HG02623 (cell line): ENCODE data around the gene ADCY4.

ENCODE experiments used
- ATAC-seq: cut with Tn5 transposase; IDR thresholded peaks from one replicate; pipeline ENCODE4 v1.9.1; 2021; ENCODE audit warnings: moderate library complexity; ENCODE audit not compliant: unreplicated experiment

The ADCY4 gene

DNA sequence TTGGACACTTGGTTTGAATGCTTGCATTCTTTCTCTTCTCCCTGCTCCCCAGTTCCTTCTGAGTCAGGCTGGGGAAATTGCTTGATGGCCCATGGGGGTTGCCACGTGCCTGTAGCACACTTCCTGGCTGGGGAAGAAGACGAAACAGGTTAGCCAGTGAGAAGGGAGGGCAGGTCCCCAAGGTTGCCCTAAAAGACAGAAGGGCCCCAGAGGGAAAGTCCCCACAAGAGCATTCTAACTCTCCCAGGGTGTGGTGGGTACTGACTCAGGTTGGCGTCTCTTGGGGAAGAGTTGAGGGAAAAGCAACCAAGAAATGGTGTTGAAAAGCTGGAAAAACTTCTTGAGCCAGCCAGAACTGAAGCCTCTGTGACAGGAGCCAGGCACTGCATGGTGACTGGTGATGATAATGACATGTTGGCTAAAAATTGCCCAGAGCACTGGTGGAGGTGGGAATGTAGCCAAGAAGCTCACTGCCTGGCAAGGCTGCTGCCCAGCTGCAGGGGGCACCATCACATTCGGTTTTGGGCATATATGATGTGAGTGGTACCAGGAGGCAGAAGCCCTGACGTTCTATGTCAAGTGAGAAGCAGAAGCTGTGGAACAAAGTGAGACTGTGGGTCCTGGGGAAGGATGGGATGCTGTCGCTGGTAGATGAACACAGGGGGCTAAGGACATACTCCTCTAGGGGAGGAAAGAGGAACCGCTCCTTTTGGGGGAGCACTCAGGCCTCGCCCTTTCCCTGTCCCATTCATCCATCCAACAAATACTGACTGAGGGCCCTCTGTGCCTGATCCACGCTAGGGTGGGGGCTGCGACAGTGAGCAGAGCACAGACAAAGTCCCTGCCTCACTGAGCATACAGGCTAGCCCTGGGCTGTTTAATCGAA is 55.3 kb downstream of the ADCY4 start:
- peak; percentile 62 for ATAC-seq

DNA sequence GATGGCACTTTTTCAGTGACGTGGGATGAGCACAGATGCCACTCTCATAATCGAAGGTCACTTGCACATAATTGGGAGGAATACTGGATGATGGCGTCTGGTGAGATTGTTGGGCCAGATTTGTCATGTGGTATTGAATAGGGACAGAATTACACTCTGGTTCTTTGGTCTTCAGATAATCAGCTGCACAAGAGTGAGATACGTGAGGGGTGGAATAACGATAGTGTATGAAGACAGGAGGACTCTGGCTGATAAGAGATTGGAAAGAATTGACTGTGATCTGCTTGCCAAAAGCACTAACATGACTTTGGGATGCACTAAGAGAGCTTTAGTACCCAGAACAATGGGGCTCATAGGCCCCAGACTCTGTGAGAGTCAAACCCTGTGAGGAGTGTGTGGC is 56.4 kb downstream of the ADCY4 start:
- no peak for ATAC-seq

DNA sequence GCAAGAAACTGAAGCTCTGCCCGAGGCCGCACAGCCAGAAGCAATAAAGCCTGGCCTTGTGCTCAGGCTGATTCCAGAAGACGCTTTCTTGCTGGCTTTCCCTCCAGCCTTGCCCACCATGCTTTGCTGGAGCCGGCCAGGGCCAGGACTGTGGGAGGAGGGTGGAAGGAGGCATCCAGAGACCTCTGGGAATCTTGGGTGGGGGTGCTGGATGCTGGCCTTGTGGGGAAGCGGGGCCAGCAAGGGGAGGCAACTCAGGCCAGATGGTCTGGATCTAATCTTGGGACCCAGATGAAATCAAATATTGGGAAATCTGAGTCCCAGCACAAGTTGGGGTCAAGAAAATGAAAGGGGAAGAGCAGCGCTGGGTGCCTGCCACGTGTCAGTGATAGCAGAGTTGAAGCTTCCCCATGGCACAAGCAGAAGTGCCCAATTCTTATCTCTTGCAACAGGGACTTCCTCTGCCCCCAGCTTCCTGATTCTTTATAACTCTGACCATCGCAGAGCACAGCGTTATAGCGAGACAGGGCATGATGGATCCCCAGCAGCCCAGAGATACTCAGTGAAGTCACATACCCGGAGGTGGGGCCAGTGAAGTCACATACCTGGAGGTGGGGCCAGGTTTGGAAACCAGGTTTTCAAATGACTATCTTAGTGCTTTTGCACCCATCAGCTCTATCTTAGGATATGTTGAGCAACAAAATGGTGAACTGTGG is 57.1 kb downstream of the ADCY4 start:
- ATAC-seq = no peak

GRCh38 chr14:24277071-24277470 is 57.8 kb downstream of the ADCY4 start:
- ATAC-seq = no peak

DNA sequence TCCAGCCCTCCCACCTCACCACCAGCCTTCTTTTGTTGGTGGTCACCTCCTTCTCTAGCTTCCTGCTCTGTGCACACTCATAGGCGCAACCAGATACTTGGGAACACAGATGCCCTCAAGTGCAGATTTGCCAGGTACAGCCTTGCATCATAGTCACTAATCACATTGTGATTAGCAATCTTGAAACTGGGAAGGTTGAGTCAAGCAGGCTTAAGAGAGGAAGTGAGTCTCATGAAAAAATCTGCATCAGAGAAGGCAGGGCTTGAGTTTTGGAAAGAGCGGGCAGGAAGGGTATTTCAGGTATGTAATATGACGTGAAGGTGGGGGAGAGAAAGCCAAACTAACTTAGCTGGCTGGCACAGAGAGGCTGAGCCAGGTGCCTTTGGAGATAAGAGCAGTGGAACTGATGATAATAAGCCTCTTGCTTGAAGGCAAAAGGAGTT is 60.7 kb downstream of the ADCY4 start:
- ATAC-seq = peak; percentile 45

DNA sequence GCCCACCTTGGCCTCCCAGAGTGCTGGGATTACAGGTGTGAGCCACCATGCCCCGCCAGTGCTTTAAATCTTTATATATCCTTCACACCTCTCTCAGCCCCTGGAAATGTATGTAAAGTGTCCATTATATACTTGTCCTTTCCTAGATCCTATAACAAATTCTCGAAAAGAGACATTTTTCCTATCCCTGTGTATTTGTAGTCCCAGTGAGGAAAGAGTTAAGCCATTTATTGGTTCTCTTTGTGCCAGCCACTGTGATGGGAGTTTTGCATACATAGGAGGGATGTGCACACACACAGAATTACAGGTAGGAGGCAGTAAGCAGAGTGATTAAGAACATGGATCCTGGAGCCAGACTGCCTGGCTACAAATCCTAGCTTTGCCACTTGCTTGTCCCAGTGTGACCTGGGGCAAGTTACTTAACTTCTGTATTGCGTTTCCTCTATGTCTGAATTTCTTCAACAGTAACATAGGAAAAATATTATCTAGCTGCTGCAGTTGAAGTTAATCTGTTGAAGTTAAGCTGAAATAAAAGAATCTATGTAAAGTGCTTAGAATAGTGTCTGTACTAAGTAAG is 61.4 kb downstream of the ADCY4 start:
- no peak for ATAC-seq

GRCh38 chr14:24272467-24272866 is 62.4 kb downstream of the ADCY4 start:
- ATAC-seq = no peak

DNA sequence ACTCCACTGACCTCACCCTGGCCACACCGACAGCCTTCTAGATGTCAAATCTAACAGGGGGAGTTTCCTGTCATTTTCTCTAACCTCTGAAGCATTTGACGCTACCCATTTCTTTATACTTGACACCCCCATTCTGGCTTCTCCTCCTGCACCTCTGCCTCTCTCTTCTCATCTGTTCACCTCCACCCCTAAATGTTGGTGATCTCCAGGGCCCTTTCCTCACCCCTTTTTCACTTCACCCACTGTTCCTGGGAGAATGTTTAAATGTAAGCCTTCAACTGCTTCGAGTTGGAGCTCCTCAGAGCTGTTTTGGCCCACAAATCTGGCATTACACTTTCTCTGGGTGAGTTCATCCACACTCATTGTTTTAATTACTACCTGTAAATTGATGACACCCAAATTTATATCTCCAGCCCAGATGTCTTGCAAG is 63.0 kb downstream of the ADCY4 start:
- ATAC-seq = no peak

DNA sequence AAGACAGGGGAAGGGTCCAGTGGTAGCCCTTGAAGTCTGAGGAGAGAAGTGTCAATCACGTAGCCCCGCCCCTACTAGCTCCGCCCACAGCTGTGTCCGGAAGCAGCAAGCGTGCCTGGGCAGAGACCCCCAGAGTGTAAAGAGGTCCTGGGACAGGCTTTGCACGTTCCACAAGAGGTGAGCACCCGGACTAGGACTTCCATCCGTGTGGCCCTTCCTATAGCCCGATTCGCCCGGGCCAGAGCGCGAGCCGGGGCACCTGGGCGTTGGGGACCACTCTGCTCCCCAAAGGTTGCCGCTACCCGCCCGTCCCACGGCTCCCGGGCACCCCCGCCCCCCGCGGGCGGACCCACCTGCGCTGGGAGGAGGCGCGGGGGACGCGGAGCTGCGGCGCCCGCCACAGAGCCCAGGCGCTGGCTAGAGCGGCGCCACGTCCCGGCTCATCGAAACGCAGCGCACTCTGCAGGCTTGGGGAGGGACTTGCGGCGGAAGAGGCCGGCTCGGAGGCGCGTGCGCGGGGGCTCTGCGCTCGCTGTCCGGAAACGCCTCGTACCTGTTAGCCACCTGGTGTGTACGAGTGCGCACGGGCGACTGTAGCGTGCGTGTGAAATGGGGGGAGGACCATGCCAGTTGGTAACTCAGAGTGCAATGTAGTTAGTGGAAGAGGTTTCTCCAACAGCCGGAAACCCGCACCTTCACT is 63.6 kb downstream of the ADCY4 start, which contains the start of gene RABGGTA:
Gene RABGGTA (minus strand): TSS at position 464 of the 700 bp plus-strand sequence. CDS start 482 bp downstream, outside the sequence.
- ATAC-seq = peak; percentile 80

GRCh38 chr14:24270537-24271133 is 64.2 kb downstream of the ADCY4 start:
- ATAC-seq = no peak

DNA sequence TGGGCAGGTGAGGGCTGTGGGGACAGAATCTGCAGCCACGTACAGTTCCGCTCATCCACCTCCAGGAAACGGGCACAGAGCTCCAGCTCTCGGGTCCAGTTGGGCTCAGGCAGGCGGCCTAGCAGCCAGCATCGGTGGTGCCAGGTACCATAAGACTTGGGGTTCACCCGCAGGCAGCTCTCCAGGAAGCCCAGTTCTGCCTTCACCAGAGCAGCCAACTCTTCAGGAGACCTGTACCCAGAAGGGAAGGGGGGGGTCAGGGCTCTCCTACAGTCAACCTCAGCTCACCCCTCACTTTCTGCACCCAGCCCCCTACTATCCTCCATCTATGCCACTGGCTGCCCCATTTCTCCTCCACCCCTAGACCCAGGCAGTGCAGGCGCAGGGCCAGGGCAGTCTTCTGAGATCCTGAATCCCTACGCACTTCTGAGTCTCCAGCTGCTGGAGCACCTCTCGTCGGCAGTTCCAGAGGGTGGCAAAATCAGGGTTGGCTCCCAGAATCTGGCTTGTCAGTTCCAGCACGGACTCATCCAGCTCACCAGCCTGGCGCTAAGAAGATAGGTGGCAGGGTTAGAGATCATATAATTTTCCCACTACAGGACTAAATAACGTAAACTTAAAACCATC is 64.8 kb downstream of the ADCY4 start:
- ATAC-seq = no peak

DNA sequence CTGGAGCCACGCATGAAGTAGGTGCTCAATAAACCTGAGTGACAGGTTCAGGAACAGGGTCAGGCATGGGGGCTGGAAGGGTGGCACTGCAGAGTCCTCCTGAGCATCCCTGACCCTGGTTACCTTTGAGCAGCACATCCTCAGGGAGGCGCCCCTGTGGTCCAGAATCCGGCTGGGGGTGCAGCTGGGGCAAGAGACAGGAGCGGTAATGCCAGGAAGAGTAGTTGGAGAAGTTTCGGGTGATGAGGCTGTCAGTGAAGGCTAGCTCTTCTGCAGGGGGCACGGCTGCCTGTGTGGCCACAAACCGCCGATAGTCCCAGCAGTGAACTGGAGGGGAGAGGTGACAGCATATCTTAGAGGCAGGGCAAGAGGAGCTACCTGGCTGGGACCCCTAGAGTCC is 65.5 kb downstream of the ADCY4 start:
- no peak for ATAC-seq
